Cerebellar nuclear complex (tissue), 1 donor: ENCODE data around the gene GABRR2.

ENCODE experiments used
- DNase-seq, 2 experiments: peaks; one replicate each; lab custom pipeline; 2025; lab: John Stamatoyannopoulos, UW

Gene GABRR2

GRCh38 chr6:89290401-89291155, 24.5 kb downstream of the GABRR2 start:
- DNase-seq = no peak

DNA sequence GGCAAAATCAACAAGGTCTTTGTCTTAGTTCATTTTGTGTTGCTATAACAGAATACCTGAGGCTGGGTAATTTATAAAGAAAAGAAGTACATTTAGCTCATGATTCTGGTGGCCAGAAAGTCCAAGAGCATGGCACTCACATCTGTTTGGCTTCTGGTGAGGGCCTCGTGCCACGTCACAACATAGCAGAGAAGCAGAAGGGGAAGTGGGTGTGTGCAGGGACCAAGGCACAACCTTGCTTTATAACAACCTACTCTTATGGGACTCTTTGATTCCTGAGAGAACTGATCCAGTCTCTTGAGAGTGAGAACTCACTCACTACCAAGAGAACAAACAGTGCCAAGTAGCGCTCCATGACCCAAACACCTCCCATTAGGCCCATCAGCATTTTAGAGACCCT, 25.4 kb downstream of the GABRR2 start:
- DNase-seq = no peak

DNA sequence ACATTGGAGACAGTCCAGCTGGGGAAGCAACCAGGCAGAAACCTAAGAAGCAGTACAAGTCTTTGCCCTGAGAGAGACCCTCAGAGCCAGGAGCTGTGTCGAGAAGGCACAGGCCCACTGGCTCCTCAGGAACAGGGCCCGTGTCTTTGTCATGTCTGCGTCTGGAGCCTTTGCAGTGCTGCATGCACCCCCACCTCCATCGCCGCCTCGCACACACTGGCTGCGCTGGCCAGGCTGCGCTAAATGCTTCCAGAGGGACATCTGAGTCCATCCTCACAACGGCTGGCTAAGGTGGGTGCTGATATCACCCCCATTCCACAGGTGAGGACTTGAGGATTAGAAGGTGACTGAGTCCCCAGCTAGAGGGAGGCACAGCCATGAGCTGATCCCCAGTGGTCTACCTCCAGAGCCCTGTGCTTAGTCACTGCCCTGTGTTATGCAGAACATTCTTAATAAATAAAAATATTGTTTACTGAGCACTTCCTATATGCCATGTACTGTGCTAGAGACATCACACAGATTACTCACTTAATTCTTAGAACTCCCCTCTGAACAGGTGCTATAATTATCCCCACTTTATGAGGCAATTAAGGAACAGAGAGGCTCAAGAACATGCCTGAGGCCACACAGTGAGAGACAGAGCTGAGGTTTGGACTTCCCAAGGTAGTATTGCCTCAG, 27.6 kb downstream of the GABRR2 start:
- no peak for DNase-seq

GRCh38 chr6:89286516-89286915, 28.6 kb downstream of the GABRR2 start:
- no peak for DNase-seq

GRCh38 chr6:89284963-89285735, 29.9 kb downstream of the GABRR2 start:
- no peak for DNase-seq

GRCh38 chr6:89284081-89284480, 31.0 kb downstream of the GABRR2 start:
- DNase-seq = no peak

DNA sequence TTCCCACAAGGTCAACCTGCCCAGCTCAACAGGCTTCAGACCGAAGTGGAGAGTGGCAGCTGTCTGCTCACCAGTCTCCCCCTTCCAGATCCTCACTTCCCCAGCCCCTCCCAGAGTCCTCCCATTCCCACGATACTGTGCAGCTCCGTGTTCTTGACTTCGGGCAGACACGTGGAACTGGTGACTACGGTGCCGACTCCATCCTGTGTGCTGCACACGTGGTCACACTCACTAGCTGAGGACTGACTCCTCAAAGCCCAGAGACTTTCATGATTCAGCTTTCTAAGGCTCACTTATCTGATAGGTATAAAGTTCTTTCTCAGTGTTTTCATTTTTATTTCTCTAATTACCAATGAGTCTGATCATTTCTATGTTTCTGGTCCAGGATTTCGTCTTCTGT, 32.4 kb downstream of the GABRR2 start:
- no peak for DNase-seq

- DNase-seq = no peak
Measured at GRCh38 chr6:89281779-89282246, 33.3 kb downstream of the GABRR2 start.

GRCh38 chr6:89278956-89279355, 36.1 kb downstream of the GABRR2 start:
- no peak for DNase-seq

GRCh38 chr6:89275900-89276299, 39.2 kb downstream of the GABRR2 start:
- no peak for DNase-seq

- DNase-seq = no peak
Measured at GRCh38 chr6:89273816-89274215, 41.3 kb downstream of the GABRR2 start.

DNA sequence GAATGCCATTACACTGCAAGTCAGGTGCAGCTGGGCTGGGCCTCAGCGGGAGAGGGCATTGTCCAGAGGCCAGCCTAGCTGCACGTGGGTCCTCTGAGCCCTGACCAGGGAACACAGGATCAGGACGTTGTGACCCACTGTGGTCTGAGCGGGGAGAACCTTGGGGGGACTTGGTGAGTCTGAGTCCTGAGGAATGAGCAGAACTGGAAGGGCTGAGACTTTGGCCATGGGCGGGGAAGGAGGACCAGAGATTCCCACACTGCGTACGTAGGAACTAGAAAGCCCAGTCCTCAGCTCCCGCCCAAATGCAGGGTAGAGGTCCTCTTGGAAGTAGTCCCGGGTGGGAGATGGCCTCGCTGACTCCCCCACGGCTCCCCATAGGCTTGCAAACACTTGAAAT, 42.5 kb downstream of the GABRR2 start:
- DNase-seq = no peak

- no peak for DNase-seq
Measured at GRCh38 chr6:89270951-89271721, 44.0 kb downstream of the GABRR2 start.

- no peak for DNase-seq
Measured at GRCh38 chr6:89269981-89270380, 45.1 kb downstream of the GABRR2 start.

GRCh38 chr6:89269252-89269651, 45.8 kb downstream of the GABRR2 start:
- no peak for DNase-seq

- DNase-seq = no peak
Measured at GRCh38 chr6:89268776-89269175, 46.3 kb downstream of the GABRR2 start.

DNA sequence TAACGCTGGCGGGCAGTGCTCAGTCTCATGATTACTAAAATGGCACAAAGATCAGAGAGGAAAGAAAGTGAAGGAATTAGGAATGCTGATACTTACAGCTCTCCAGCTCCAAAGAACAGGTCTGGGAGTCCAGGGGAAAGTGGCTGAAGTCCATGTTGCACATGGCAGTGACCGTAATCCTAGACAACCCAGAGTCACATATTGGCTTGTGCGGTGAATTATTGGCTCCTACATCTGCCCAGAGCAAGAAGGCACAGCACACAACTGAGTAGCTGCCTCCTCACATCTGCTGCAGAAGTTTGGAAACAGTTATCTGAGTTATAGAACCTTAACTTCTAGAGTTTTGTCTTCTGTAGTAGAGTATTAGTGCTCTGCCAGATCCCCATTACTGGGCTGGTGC, 47.2 kb downstream of the GABRR2 start:
- DNase-seq = no peak

DNA sequence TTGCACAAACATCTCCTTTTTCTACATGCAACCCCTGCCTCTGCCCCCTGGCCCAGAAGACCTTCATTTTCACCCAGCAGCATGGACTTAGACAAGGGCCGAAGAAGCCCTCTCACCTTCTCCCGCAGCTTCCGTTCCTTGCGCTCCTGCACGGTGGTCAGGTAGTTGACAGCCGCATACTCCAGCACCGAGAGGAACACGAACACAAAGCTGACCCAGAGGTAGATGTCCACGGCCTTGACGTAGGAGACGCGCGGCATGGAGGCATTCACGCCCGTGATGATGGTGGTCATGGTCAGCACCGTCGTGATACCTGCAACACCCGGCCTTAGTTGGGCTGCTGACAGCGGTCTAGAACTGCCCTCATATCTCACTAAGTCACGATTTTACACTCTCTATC, 50.8 kb downstream of the GABRR2 start:
- DNase-seq = no peak

- DNase-seq = no peak
Measured at GRCh38 chr6:89260832-89261231, 54.3 kb downstream of the GABRR2 start.

DNA sequence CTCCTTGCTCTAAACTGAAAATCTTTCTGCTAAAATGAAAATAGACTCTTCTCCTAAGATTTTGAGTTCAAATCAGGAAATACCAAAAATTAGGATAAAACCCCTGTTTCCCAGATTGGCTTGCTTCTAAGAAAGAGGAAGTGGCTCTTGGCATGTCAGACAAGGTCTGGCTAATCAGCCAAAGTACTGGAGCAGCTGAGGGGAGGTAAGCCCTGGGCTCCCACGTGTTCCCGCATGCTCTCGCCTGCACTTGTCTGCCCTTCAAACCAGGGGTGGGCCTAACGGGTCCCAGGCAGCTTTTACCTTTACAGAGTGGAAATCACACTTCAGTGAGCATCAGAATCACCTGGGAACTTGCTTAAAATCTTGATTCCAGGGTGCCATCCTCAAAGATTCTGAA, 54.8 kb downstream of the GABRR2 start:
- DNase-seq = no peak

DNA sequence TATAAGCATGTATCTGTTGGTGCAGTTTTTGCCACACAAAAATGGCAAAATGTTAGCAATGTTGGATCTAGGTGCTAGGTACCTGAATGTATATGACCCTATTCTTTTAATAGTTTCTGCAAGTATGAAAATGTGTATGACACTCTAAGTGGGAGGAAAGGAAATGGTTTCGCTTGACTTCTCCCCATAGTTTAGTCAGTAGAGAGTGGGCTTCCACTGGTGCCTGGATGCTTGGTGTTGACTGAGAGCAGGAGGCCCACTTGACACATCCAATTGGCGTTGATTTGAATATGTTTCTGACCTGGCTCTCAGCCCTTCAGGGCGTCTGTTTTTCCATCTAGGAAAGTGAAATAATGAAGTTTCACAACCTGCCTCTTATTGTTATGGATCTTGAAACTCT, 56.2 kb downstream of the GABRR2 start:
- DNase-seq = no peak

DNA sequence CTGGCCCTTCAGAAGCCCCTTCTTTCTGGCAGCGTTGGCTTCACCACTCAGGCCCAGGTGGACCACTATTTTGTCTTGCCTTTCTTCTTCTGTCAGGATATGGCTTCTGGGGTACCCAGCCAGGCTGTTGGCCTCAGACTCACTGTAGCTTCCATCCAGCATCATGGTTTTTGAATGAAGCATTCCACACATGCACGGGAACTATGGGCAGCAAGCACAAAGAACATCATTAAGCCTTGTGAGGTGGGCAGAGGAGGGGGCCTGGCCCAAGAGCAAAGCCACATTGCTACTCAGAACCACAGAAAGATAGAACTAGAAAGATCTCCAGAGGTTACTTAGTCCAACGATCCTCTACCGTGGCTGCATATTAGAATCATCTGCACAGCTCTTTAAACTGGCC, 57.3 kb downstream of the GABRR2 start:
- no peak for DNase-seq
